ENCODE data around the gene ZNF230. TPM values are rescaled to one million over a fixed set of nuclear protein-coding genes. Genes with fewer than 3 reads are reported as not detected.

The ZNF230 gene
- total RNA-seq (2014; rRNA removed; shearing (Covaris generic)): 4.3 and 9.2 TPM in 2 replicates

GRCh38 chr19:44002566-44003460, at the start of gene ZNF230:
ZNF230 (plus strand) TSS chr19:44002957; CDS start chr19:44007079, 4,122 bp downstream.
- DNase-seq (ENCODE audit: low read depth): peak; percentile 98

DNA sequence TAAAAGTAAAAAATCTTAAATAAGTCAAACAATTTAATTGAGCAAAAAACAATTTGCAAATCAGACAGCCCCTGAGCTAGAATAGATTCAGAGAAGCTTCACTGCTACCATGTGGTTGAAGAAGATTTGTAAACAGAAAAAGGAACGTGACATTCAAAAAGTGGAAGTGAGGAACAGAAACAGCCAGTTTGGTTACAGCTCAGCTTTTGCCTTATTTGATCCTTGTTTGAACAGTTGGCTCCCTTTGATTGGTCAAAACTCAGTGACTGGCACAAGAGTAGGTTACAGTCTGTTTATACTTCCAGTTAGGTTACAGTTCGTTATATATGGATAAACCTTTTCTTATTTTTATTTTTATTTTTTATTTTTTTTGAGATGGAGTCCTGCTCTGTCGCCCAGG, 45.9 kb upstream of the ZNF230 start:
- DNase-seq (ENCODE audit: low read depth): no peak

DNA sequence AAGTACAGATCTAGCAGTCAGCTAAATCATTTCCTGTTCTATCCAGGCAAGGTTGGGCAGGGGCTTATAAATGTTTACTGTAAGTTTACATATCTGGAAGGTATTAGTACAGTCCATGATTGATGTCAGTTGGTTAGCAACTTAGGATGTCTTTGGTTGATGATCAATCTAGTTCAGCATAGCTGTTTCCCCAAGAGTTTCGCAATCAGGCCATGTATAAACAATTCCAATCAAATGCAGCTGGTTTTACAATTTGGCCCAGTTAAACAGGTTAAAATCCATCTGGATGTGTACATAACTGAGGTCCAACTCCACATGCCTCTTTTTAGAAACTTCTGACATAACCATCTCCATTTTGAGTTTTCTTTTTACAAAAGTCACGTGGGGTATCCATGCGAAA, 44.9 kb upstream of the ZNF230 start:
- DNase-seq (ENCODE audit: low read depth): peak; percentile 31

GRCh38 chr19:43960411-43960810, 42.3 kb upstream of the ZNF230 start:
- DNase-seq (ENCODE audit: low read depth): no peak

DNA sequence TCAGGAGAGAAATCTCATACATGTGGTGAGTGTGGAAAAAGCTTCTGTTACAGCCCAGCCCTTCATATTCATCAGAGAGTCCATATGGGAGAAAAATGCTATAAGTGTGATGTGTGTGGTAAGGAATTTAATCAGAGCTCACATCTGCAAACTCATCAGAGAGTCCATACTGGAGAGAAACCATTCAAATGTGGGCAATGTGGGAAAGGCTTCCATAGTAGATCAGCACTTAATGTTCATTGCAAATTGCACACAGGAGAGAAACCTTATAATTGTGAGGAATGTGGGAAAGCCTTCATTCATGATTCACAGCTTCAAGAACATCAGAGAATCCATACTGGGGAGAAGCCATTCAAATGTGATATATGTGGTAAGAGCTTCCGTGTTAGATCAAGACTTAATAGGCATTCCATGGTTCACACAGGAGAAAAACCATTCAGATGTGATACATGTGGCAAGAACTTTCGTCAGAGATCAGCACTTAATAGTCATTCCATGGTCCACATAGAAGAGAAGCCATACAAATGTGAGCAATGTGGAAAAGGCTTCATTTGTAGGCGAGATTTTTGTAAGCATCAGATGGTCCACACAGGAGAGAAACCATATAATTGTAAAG, 36.6 kb upstream of the ZNF230 start:
- peak; percentile 10 for DNase-seq (ENCODE audit: low read depth)

- no peak for DNase-seq (ENCODE audit: low read depth)
Measured at GRCh38 chr19:43976732-43977131, 26.0 kb upstream of the ZNF230 start.

- no peak for DNase-seq (ENCODE audit: low read depth)
Measured at GRCh38 chr19:43983544-43983911, 19.2 kb upstream of the ZNF230 start.

- peak; percentile 99 for DNase-seq (ENCODE audit: low read depth)
Measured at GRCh38 chr19:43983912-43984686, 18.7 kb upstream of the ZNF230 start, which contains the start of gene ZNF155. ZNF155 (plus strand) TSS chr19:43984188; CDS start chr19:43988544, 4,356 bp downstream.

- no peak for DNase-seq (ENCODE audit: low read depth)
Measured at GRCh38 chr19:43984687-43985000, 18.1 kb upstream of the ZNF230 start.

DNA sequence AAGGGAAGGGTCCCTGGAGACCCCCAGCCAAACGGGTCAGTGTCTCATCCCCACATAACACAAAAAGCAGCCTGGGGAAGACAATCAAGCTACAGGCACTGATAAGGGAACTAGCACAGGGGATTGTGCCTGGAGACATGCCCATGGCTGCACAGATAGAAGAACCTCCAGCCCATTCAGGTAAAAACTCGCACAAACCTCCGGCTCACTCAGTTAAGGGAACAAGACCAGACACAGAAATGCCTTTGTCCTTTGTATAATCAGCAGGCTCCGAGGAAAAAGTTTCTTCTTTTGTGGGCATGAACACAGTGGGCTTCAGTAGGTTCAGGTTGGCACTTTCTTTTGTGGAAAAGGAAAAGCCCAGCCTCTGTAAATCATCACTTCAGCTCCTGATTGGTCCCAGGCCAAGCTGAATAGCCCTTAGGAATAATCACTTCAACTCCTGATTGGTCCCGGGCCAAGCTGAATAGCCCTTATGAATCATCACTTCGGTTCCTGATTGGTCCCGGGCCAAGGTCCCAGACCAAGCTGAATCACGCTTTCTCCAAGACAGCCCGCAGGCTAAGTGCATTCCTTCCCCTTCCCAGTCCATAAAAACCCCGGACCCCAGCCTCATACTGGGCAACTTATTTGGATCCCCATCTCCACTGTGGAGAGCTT, 5.0 kb upstream of the ZNF230 start:
- peak; percentile 47 for DNase-seq (ENCODE audit: low read depth)

DNA sequence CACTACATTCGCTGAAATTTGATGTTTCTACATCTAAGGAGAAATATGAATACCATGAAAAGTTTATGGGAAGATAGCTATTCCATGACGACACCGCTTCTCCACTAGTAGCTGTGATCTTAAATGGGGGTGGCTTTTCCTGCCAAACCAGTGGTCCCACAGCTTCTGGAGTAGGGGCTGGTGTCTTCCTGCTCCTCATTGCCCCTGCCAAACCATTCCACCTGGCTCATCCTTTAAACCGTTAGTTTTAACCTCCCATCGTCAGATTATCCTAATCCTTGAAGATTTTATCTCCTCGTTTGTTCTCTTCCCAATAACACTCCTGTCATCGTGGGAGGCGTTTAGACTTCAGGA, 568 bp upstream of the ZNF230 start:
- no peak for DNase-seq (ENCODE audit: low read depth)

- DNase-seq (ENCODE audit: low read depth): peak; percentile 11
Measured at GRCh38 chr19:44003461-44004009, 778 bp downstream of the ZNF230 start.

DNA sequence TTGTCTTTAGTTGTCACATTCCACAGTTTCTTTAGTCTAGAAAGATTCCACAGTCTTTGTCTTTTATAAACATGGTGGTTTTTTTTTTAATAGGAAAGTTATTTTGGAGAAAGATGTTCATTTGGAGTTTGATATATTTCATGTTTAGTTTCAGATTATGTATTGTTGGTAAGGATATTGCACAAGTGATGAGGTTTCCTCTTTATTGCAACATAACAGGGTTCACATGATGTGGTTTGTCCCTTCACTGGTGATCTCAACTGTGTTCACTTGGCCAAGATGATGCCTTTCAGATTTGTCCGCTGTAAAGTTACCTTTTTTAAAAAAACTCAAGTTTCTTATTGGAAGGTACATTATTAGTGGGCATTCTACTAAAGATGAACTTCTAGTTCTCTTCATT, 3.2 kb downstream of the ZNF230 start:
- DNase-seq (ENCODE audit: low read depth): no peak

- no peak for DNase-seq (ENCODE audit: low read depth)
Measured at GRCh38 chr19:44007473-44007872, 4.7 kb downstream of the ZNF230 start.

DNA sequence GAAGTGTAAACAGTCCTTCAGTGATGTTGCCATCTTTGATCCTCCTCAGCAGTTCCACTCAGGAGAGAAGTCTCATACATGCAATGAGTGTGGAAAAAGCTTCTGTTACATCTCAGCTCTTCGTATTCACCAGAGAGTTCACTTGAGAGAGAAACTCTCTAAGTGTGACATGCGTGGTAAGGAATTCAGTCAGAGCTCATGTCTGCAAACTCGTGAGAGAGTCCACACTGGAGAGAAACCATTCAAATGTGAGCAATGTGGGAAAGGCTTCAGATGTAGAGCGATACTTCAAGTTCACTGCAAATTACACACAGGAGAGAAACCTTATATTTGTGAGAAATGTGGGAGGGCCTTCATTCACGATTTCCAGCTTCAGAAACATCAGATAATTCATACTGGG, 7.7 kb downstream of the ZNF230 start:
- DNase-seq (ENCODE audit: low read depth): no peak

DNA sequence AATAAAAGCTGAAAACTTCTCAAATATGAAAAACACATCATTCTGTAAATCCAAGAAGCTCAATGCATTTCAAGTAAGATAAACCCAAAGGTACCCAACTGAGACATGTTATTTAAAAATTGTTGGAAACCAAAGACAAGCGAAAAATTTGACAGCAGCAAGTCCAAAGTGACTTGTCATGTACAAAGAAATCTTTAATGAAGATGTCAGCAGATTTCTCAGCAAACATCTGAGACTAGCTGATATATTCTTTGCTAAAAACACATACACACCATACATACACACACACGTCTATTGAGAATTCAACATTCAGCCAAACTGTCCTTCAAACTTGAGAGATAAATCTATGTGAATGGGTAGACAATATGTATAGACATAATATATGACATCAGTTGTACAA, 16.7 kb downstream of the ZNF230 start:
- no peak for DNase-seq (ENCODE audit: low read depth)

- DNase-seq (ENCODE audit: low read depth): no peak
Measured at GRCh38 chr19:44021221-44021620, 18.5 kb downstream of the ZNF230 start.

DNA sequence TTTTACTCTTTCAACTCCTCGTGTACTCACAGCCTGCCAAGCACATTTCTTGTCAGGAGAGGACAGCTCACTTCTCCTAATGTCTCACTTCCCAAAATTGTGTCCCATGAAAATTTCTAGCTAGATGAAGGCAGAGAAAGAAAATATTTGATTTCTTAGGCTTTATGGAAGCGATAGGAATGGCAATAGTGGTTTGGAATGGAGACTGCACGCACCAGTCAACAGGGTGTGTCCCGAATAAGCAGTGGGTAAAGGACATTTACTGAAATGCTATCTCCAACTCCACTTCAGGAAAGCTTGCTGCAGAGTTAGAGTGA, 22.1 kb downstream of the ZNF230 start:
- no peak for DNase-seq (ENCODE audit: low read depth)

DNA sequence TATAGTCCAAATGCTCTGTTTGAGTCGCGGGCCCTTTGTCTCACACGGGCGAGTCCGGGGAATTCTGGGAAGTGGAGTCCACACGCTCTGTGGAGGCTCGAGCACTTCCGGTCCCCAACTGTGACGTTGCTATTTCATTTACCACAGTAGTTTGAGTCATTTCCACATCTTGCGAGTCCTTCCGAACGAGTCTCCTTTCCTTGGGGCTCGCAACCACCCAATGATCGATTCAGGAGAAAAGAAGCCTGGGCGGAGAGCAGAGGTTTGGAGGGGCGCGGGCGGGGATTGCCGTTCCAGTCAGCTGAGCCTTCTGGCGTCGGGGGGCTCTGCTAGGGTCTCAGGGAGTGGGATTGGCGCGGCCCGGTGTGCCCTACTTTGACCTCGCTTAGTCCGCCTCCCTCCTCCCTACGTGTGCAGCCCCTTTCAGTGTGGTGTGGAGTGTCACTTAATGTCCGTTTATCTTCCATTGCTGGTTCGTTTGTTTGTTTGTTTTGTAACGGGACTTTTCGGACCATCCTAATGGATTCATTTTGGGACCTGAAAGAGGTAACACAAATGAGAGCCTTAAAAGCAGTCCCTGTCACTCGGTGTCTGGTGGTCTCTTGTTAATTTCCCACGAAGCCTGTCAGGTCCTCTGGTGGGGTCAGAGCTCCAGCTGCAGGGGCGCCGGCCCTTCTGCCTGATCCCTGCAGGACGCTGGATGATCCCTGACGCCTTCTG, 22.6 kb downstream of the ZNF230 start, which contains the start of gene ZNF222:
ZNF222 (plus strand) TSS at position 163 of the 720 bp plus-strand sequence; CDS start at position 221, 58 bp downstream.
- peak; percentile 92 for DNase-seq (ENCODE audit: low read depth)

DNA sequence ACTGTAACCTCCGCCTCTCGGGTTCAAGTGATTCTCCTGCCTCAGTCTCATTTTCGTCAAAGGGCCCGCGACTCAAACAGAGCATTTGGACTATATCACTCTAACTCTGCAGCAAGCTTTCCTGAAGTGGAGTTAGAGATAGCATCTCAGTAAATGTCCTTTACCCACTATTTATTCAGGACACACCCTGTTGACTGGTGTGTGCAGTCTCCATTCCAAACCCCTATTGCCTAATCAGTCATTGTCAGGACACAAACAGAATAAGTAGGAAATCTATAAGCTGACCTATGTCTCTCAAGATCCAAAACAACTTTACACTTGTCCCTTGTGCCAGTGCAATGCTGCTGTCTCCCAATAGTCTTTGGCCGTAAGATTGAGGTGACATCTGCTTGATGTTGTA, 23.9 kb downstream of the ZNF230 start:
- DNase-seq (ENCODE audit: low read depth): no peak

- DNase-seq (ENCODE audit: low read depth): no peak
Measured at GRCh38 chr19:44032001-44032610, 29.3 kb downstream of the ZNF230 start.
